Sciatic nerve (tissue), 2 donors: Measurements from ENCODE around the gene POLR1C. TPM values are rescaled to one million over a fixed set of nuclear protein-coding genes. Genes with fewer than 3 reads are reported as not detected.
"Not testable (repeated sequence)": the region's sequence is repeated elsewhere in the genome, so short reads cannot be mapped to it uniquely, and the experiment has no call there.

Experiments
- ATAC-seq: fragments of 200-7000 bp; cut with Tn5 transposase; one replicate; pipeline ENCODE4 v1.9.1; 2020; ENCODE audit warnings: mild to moderate bottlenecking, moderate library complexity
- DNase-seq: peaks from one replicate; pipeline ENCODE4 v3.0.0-alpha.2; 2020; ENCODE audit warnings: low spot score
- intact Hi-C: fragments of 100-400 bp; cut with DNase I; formaldehyde crosslinking; loops from one replicate; pipeline ENCODE4 v1.14.2; 2022
- total RNA-seq: library from RNA; stranded (reverse); fragmentation: NEBNext Ultra II Directional; extraction: Animal tissue kit (Norgen Biotek cat#: 25700); gene quantifications from one replicate; pipeline ENCODE4 v1.2.1, GENCODE V29; 2021
- donor health status: DM: no; HTN: no; CAD: no.
- donor health status: DM: no; HTN: no; CAD: no.

The POLR1C gene
- total RNA-seq, 1 donor from 2014 or later: 30.3 TPM

- DNase-seq, intact Hi-C loops, ATAC-seq: not testable (repeated sequence)
Observed at GRCh38 chr6:43539409-43539808, 22.5 kb downstream of the POLR1C start.

- intact Hi-C loops: no loop called here
- no peak for DNase-seq
- no peak for ATAC-seq
Observed at GRCh38 chr6:43540507-43540906, 23.6 kb downstream of the POLR1C start.

GRCh38 chr6:43541774-43542471 is 25.0 kb downstream of the POLR1C start:
- ATAC-seq: no peak
- DNase-seq: no peak
- intact Hi-C loops: no loop called here

GRCh38 chr6:43544461-43544860 is 27.6 kb downstream of the POLR1C start:
- no peak for ATAC-seq
- intact Hi-C loops: no loop called here
- no peak for DNase-seq

- intact Hi-C loops: no loop called here
- ATAC-seq (no peak), DNase-seq (no peak)
Observed at GRCh38 chr6:43547222-43547621, 30.3 kb downstream of the POLR1C start.

GRCh38 chr6:43557620-43558019 is 40.7 kb downstream of the POLR1C start:
- DNase-seq, ATAC-seq, intact Hi-C loops: not testable (repeated sequence)

GRCh38 chr6:43559328-43559727 is 42.4 kb downstream of the POLR1C start:
- intact Hi-C loops: no loop called here

GRCh38 chr6:43570876-43571441 is 54.1 kb downstream of the POLR1C start:
- intact Hi-C loops: no loop called here
- ATAC-seq: no peak
- DNase-seq: no peak

More at GRCh38 chr6:43559328-43559727, 42.4 kb downstream of the POLR1C start:
- DNase-seq: no peak
- ATAC-seq: no peak

Other genes starting within 250 kb of the POLR1C start
- not detected for gene SLC22A7, start 218.8 kb upstream of the POLR1C start, total RNA-seq
- 3.8 TPM for gene CRIP3, start 208.3 kb upstream of the POLR1C start, total RNA-seq
- 26.6 TPM for gene ZNF318, start 147.4 kb upstream of the POLR1C start, total RNA-seq
- 31.7 TPM for gene ABCC10, start 89.5 kb upstream of the POLR1C start, total RNA-seq
- gene DLK2, start 61.5 kb upstream of the POLR1C start, total RNA-seq: 0.45 TPM
- gene TJAP1, start 39.5 kb upstream of the POLR1C start, total RNA-seq: 36.9 TPM
- 1.2 TPM for gene LRRC73, start 6.7 kb upstream of the POLR1C start, total RNA-seq
- gene YIPF3, start 163 bp upstream of the POLR1C start, total RNA-seq: 66.7 TPM
- gene XPO5, start 58.9 kb downstream of the POLR1C start, total RNA-seq: 33.5 TPM
- 14.6 TPM for gene POLH, start 59.1 kb downstream of the POLR1C start, total RNA-seq
- 60.6 TPM for gene GTPBP2, start 112.2 kb downstream of the POLR1C start, total RNA-seq
- gene MAD2L1BP, start 118.8 kb downstream of the POLR1C start, total RNA-seq: 16.8 TPM
- gene RSPH9, start 127.9 kb downstream of the POLR1C start, total RNA-seq: 0.49 TPM
- 29.7 TPM for gene MRPS18A, start 170.7 kb downstream of the POLR1C start, total RNA-seq